ENCODE measurements around the gene LAMA5.

LAMA5 gene

GRCh38 chr20:62265365-62265764, 101.7 kb downstream of the LAMA5 start:
- TF ChIP-seq GATA1 (IDR thresholded peaks at IDR 0.05; ENCODE audit: low read depth, low read length) (no peak), POLR2A (IDR thresholded peaks at IDR 0.05; ENCODE audit: low read length) (no peak)
- DNase-seq: no peak

GRCh38 chr20:62263396-62263795, 103.7 kb downstream of the LAMA5 start:
- no peak for DNase-seq
- TF ChIP-seq GATA1 (IDR thresholded peaks at IDR 0.05; ENCODE audit: low read depth, low read length) (no peak), POLR2A (IDR thresholded peaks at IDR 0.05; ENCODE audit: low read length) (no peak)

DNA sequence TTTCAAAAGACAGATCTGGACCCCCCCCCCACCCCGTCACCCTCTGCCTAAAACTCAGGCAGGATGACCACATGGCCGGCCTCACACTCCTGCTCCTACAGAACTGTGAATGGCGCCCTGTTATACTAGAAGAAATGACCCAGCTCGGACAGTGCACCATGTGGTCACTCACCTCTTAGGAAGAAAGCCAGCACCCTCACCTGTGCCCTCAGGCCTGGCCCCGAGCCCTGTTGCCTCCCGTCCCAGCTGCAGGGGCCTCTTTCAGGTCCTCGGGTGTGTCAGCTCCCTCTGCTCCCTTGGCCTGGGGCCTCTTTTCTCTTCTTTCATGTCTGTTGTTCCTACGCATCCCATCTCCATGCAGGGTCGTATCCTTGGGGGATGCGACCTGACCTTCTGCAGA, 105.0 kb downstream of the LAMA5 start:
- TF ChIP-seq POLR2A (IDR thresholded peaks at IDR 0.05; ENCODE audit: low read length): no peak
- no peak for TF ChIP-seq GATA1 (IDR thresholded peaks at IDR 0.05; ENCODE audit: low read depth, low read length)
- no peak for DNase-seq

GRCh38 chr20:62259294-62259565, 107.9 kb downstream of the LAMA5 start:
- TF ChIP-seq POLR2A (IDR thresholded peaks at IDR 0.05; ENCODE audit: low read length): no peak
- no peak for DNase-seq

Data from erythroblast (primary cell).